ENCODE measurements around the gene CEPT1. TPM values are rescaled to one million over a fixed set of nuclear protein-coding genes. Genes with fewer than 3 reads are reported as not detected.

Gene CEPT1
- total and polyA plus RNA-seq, 10 of the 15 experiments (the other 5 are each of a cell fraction or from before 2014, with no cell fraction given), result 29.4 to 77.9 (median 54.8) TPM

- TF ChIP-seq NFYB (IDR thresholded peaks at IDR 0.05; ENCODE audit: insufficient read depth, low read depth, low read length), result no peak
- no peak for TF ChIP-seq SREBF1 (IDR thresholded peaks at IDR 0.05; ENCODE audit: low read length)
- no peak for TF ChIP-seq REST (IDR thresholded peaks at IDR 0.05; ENCODE audit: low read depth, low read length)
- no peak for TF ChIP-seq ZSCAN29 (IDR thresholded peaks at IDR 0.05)
- no peaks in the 10 kb centered on the region for H3K9me3 ChIP-seq (replicated peaks; ENCODE audit: control insufficient read depth, insufficient read depth, low read length)
These were observed 34.0 kb downstream of the CEPT1 start for GRCh38 chr1:111174070-111174469.

More at GRCh38 chr1:111174070-111174469, 34.0 kb downstream of the CEPT1 start:
- no peak overlapping the region for H3K4me3 ChIP-seq
- peak; percentile 54 for ATAC-seq
- FAIRE-seq, result peak; percentile 57
- no TSS peak for BruUV-seq (replicated peaks)
- H3K4me1 ChIP-seq (ENCODE audit: control insufficient read depth, insufficient read depth, low read length), result peaks cover 14% of the 10 kb centered on the region
- in situ Hi-C loops (cut with MboI), result no loop called here
- no peak overlapping the region for H3K9ac ChIP-seq (ENCODE audit: control insufficient read depth, insufficient read depth, low read length)
- ChIA-PET POLR2A (no interaction called here), CTCF (interaction anchor here (0.6 to 3.0 kb wide), 3 partner anchors 13 to 143 kb away, joined by 3 to 17 read pairs (median 9); no protein-coding TSS in a partner anchor), RAD21 (ENCODE audit: unreplicated experiment) (interaction anchor here (1.3 to 2.2 kb wide), 2 partner anchors 24 to 25 kb away, joined by 3 to 9 read pairs; no protein-coding TSS in a partner anchor), SMC1A (ENCODE audit: uncharacterized antibody, unreplicated experiment) (interaction anchor here (0.9 to 4.4 kb wide), 11 partner anchors 9 to 160 kb away, joined by 3 to 26 read pairs (median 4); no protein-coding TSS in a partner anchor)
- H2AFZ ChIP-seq (ENCODE audit: control insufficient read depth, low read depth, low read length), result no peak overlapping the region
- peaks cover 0 to 12% of the 10 kb centered on the region in 2 experiments; a peak in 2 of 4 replicates for H3K36me3 ChIP-seq (ENCODE audit: control insufficient read depth in 2 of 2, insufficient read depth in 2 of 2, low read length in 1 of 2)
- H3K27ac ChIP-seq (ENCODE audit: control insufficient read depth, insufficient read depth), result no peak overlapping the region
- peaks cover 16% of the 10 kb centered on the region for H3K79me2 ChIP-seq (ENCODE audit: control insufficient read depth, insufficient read depth, low read length)
- DNase-seq (ENCODE audit: low read depth, low spot score), result no peak
- no peaks in the 10 kb centered on the region for H3K27me3 ChIP-seq (replicated peaks in 1 of 2; ENCODE audit: control insufficient read depth in 2 of 2, insufficient read depth in 2 of 2, low read length in 1 of 2)
- no peak overlapping the region for H3K4me2 ChIP-seq (ENCODE audit: control insufficient read depth, insufficient read depth)
- intact Hi-C loops (cut with micrococcal nuclease; ENCODE audit: unreplicated experiment), result no loop called here
- H4K20me1 ChIP-seq (ENCODE audit: control insufficient read depth, insufficient read depth), result no peaks in the 10 kb centered on the region

Measured in GM12878 (cell line).